SU-DHL-6 (cell line): Measurements from ENCODE around the gene AGPAT2.

Experiments used
- EZH2phosphoT487 ChIP-seq: fragments of 200-600 bp; sonication (generic), shearing (Covaris generic); conservative IDR thresholded peaks from 2 replicates; pipeline ENCODE4 v1.6.1; 2018; ENCODE audit warnings: mild to moderate bottlenecking, antibody characterized with exemption, low read length, moderate library complexity, mixed read lengths
- TF ChIP-seq, protein P1 (sequence below): fragments of 200-600 bp; sonication (generic); IDR thresholded peaks from one replicate; pipeline ENCODE4 v1.5.1; 2017; ENCODE audit warnings: antibody characterized with exemption, mild to moderate bottlenecking, low read length, moderate library complexity; ENCODE audit not compliant: insufficient read depth, poor library complexity, severe bottlenecking

DNA sequence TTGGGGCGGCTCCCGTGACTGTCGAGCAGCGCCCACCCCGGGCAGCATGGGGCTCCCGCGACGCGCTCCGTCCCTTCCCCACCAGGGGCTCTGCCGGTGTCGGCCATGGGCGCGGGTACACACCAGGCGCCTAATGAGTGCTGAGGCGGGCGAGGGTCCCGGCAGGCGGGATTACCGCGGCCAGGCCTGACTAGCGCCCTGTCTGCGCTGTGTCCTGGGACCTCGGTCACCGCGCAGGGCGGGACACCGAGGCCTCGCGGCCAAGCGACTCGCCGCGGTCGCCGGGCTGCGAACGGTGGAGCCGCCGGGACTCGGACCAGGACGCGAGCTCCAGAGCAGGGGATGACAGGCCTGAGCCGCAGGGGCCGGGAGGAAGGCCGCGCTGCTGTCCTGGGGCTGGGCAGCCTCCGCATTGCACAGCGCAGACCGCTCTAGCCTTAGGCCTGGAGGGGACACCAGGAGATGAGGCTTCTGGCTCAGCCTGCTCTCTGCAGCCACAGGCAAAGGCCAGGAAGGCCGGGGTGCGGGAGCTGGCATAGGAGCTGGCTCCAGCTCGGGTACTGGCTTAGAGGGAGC, 41.4 kb upstream of the AGPAT2 start:
- TF ChIP-seq, protein P1, sequence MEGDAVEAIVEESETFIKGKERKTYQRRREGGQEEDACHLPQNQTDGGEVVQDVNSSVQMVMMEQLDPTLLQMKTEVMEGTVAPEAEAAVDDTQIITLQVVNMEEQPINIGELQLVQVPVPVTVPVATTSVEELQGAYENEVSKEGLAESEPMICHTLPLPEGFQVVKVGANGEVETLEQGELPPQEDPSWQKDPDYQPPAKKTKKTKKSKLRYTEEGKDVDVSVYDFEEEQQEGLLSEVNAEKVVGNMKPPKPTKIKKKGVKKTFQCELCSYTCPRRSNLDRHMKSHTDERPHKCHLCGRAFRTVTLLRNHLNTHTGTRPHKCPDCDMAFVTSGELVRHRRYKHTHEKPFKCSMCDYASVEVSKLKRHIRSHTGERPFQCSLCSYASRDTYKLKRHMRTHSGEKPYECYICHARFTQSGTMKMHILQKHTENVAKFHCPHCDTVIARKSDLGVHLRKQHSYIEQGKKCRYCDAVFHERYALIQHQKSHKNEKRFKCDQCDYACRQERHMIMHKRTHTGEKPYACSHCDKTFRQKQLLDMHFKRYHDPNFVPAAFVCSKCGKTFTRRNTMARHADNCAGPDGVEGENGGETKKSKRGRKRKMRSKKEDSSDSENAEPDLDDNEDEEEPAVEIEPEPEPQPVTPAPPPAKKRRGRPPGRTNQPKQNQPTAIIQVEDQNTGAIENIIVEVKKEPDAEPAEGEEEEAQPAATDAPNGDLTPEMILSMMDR, result no peak
- TF ChIP-seq EZH2phosphoT487, result no peak
